ENCODE data around the gene KLK7.

DNA sequence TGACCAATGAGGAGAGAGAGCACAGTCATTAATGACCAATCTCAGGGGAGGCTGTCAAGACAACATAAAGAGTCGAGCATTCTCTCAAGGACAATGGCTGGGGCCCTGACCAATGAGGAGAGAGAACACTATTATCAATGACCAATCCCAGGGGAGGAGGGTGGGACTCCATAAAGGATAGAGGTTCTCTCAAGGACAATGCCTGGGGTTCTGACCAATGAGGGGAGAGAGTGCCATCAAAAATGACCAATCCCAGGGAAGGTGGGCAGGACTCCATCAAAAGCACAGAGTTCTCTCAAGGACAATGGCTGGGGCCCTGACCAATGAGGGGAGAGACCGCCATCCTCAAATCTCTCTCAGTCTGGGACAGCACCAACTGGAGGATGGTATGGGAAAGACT, 46.0 kb upstream of the KLK7 start:
- TF ChIP-seq ZFP3 (CRISPR knock-in tag; IDR thresholded peaks at IDR 0.05) = no peak
- TF ChIP-seq, protein P1, sequence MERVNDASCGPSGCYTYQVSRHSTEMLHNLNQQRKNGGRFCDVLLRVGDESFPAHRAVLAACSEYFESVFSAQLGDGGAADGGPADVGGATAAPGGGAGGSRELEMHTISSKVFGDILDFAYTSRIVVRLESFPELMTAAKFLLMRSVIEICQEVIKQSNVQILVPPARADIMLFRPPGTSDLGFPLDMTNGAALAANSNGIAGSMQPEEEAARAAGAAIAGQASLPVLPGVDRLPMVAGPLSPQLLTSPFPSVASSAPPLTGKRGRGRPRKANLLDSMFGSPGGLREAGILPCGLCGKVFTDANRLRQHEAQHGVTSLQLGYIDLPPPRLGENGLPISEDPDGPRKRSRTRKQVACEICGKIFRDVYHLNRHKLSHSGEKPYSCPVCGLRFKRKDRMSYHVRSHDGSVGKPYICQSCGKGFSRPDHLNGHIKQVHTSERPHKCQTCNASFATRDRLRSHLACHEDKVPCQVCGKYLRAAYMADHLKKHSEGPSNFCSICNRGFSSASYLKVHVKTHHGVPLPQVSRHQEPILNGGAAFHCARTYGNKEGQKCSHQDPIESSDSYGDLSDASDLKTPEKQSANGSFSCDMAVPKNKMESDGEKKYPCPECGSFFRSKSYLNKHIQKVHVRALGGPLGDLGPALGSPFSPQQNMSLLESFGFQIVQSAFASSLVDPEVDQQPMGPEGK (CRISPR knock-in tag; IDR thresholded peaks at IDR 0.05; ENCODE audit: borderline replicate concordance) = no peak
- TF ChIP-seq ZNF8 (CRISPR knock-in tag; IDR thresholded peaks at IDR 0.05) = no peak
- no peak for TF ChIP-seq ZFP30 (CRISPR knock-in tag; IDR thresholded peaks at IDR 0.05)
